Endothelial cell of umbilical vein (primary cell): ENCODE results near the gene MYO1E. TPM values are rescaled to one million over a fixed set of nuclear protein-coding genes. Genes with fewer than 3 reads are reported as not detected.
A peak's percentile ranks its signal among the peaks of the same experiment; 100 is the strongest.

Experiments used
- BruUV-seq: library from RNA; stranded (reverse); fragments of 400-500 nt; replicated peaks from 2 replicates; lab custom pipeline; 2021; lab: Mats Ljungman, UMichigan
- CTCF ChIA-PET: fragments of 300-600, 350-600 bp; sonication (Branson Sonifier 250); formaldehyde crosslinking; loops from one replicate; lab custom pipeline; 2021; ENCODE audit warnings: antibody characterized with exemption, inconsistent platforms; lab: Charles Lee
- POLR2A ChIA-PET: fragments of 300-600, 350-600 bp; sonication (Branson Sonifier 250); formaldehyde crosslinking; loops from one replicate; lab custom pipeline; 2021; ENCODE audit warnings: antibody characterized with exemption, inconsistent platforms; lab: Charles Lee
- DNase-seq: peaks from one replicate; pipeline ENCODE4 v3.0.0-alpha.2; 2011; ENCODE audit warnings: low read depth, low spot score
- FAIRE-seq: peaks from 2 replicates; lab custom pipeline; 2011; peaks lifted over from hg19 to GRCh38; lab: Jason Lieb, UNC
- H2AFZ ChIP-seq: 2 replicates; pipeline ENCODE4 v1.6.0; 2012; ENCODE audit warnings: low read depth, low read length, control low read depth, inconsistent platforms
- H3K27ac ChIP-seq: 2 replicates; pipeline ENCODE4 v1.5.1; 2011; ENCODE audit warnings: low read depth, mild to moderate bottlenecking, control low read depth, low read length, moderate library complexity; ENCODE audit not compliant: insufficient read depth
- H3K27me3 ChIP-seq, 2 experiments: 2 replicates each; pipeline versions ENCODE4 v1.6.0 to v1.6.1; 2011; ENCODE audit warnings: low read length in 2 of 2, mixed read lengths in 1 of 2; ENCODE audit not compliant: control insufficient read depth in 2 of 2, insufficient read depth in 2 of 2
- H3K36me3 ChIP-seq, 2 experiments: 2 replicates in 1 of 2; 3 replicates in 1 of 2; pipeline ENCODE4 v1.5.1; 2011; ENCODE audit warnings: low read length in 2 of 2, mild to moderate bottlenecking in 1 of 2, moderate library complexity in 1 of 2; ENCODE audit not compliant: control insufficient read depth in 2 of 2, insufficient read depth in 2 of 2; ENCODE audit errors: extremely low read depth in 1 of 2
- H3K4me1 ChIP-seq: 3 replicates; pipeline ENCODE4 v1.5.1; 2011; ENCODE audit warnings: mild to moderate bottlenecking, low read length; ENCODE audit not compliant: control insufficient read depth, insufficient read depth; ENCODE audit errors: extremely low read depth
- H3K4me2 ChIP-seq: 2 replicates; pipeline ENCODE4 v1.6.1; 2011; ENCODE audit warnings: low read length, control low read depth, mixed read lengths; ENCODE audit not compliant: insufficient read depth
- H3K4me3 ChIP-seq, 3 experiments: fragments of 200-600 bp in 1 of 3; sonication (generic), shearing (Covaris generic) in 1 of 3; replicated peaks in 1 of 3; 2 replicates each; pipeline ENCODE4 v1.5.1; 2011 to 2016; ENCODE audit warnings: control low read depth in 3 of 3, low read length in 3 of 3, mild to moderate bottlenecking in 2 of 3, inconsistent platforms in 1 of 3, low read depth in 1 of 3, moderate library complexity in 1 of 3; ENCODE audit not compliant: insufficient read depth in 1 of 3
- H3K79me2 ChIP-seq: 2 replicates; pipeline ENCODE4 v1.6.0; 2012; ENCODE audit warnings: low read length, inconsistent platforms; ENCODE audit not compliant: control insufficient read depth, insufficient read depth
- H3K9ac ChIP-seq: replicated peaks from 2 replicates; pipeline ENCODE3; 2011; ENCODE audit warnings: low read length, control low read depth; ENCODE audit not compliant: insufficient read depth; ENCODE audit errors: extremely low read depth
- H3K9me1 ChIP-seq: replicated peaks from 3 replicates; pipeline ENCODE4 v1.6.0; 2011; ENCODE audit warnings: mild to moderate bottlenecking, low read length; ENCODE audit not compliant: control insufficient read depth, insufficient read depth; ENCODE audit errors: extremely low read depth
- H3K9me3 ChIP-seq: replicated peaks from 2 replicates; pipeline ENCODE4 v1.5.1; 2012; ENCODE audit warnings: low read length, inconsistent platforms; ENCODE audit not compliant: control insufficient read depth, insufficient read depth
- H4K20me1 ChIP-seq: replicated peaks from 2 replicates; pipeline ENCODE3; 2011; ENCODE audit warnings: mild to moderate bottlenecking, low read length; ENCODE audit not compliant: control insufficient read depth, insufficient read depth; ENCODE audit errors: extremely low read depth
- EZH2 ChIP-seq: IDR thresholded peaks from 2 replicates; pipeline ENCODE4 v1.6.1; 2012; ENCODE audit warnings: borderline replicate concordance, low read depth, mild to moderate bottlenecking, moderate library complexity, low read length, inconsistent platforms; ENCODE audit not compliant: severe bottlenecking
- FOS ChIP-seq: IDR thresholded peaks from 2 replicates; pipeline ENCODE4 v1.6.1; 2011; ENCODE audit warnings: mild to moderate bottlenecking, low read length, moderate library complexity, borderline replicate concordance; ENCODE audit not compliant: insufficient read depth
- GATA2 ChIP-seq: IDR thresholded peaks from 2 replicates; pipeline ENCODE4 v1.7.0; 2011; ENCODE audit warnings: low read depth, mild to moderate bottlenecking, moderate library complexity, mixed read lengths, low read length; ENCODE audit not compliant: insufficient read length, insufficient read depth
- JUN ChIP-seq: IDR thresholded peaks from 2 replicates; pipeline ENCODE4 v1.6.1; 2011; ENCODE audit warnings: borderline replicate concordance, low read depth; ENCODE audit not compliant: insufficient read length, insufficient read depth
- MYC ChIP-seq: IDR thresholded peaks from one replicate; pipeline ENCODE4 v1.6.1; 2011; ENCODE audit warnings: mild to moderate bottlenecking, low read depth, low read length
- POLR2A ChIP-seq: IDR thresholded peaks from 2 replicates; pipeline ENCODE4 v1.6.1; 2012; ENCODE audit warnings: low read depth, mild to moderate bottlenecking, control low read depth, low read length
- POLR2AphosphoS5 ChIP-seq: IDR thresholded peaks from 2 replicates; pipeline ENCODE4 v1.6.1; 2012; ENCODE audit warnings: low read depth, mild to moderate bottlenecking, control low read depth, low read length, moderate library complexity; ENCODE audit not compliant: insufficient read depth
- dilution Hi-C: fragments of 300-500 bp; cut with MboI; formaldehyde crosslinking; loops from one replicate; pipeline ENCODE4 v1.15.0; 2019; ENCODE audit warnings: low sequenced_read_pairs; ENCODE audit not compliant: extremely low pct_ligation_motif_present
- intact Hi-C: fragments of 100-400 bp; cut with micrococcal nuclease; formaldehyde crosslinking; loops from one replicate; pipeline ENCODE4 v1.10.0; 2022
- polyA plus RNA-seq, 4 experiments: library from polyadenylated mRNA; depleted of rRNA in 3 of 4; stranded (reverse) in 3 of 4; unstranded in 1 of 4; fragments of >200 nt; gene quantifications; 2 replicates each; pipeline versions ENCODE4 v1.2.1 to v1.2.3, GENCODE V29; 2011 to 2012; ENCODE audit warnings: missing spikeins in 1 of 4
- total RNA-seq: library from RNA; stranded (reverse); gene quantifications from 2 replicates; pipeline ENCODE4 v1.2.3, GENCODE V29; 2021
- TF ChIP-seq, protein P1 (sequence below), 2 donors: IDR thresholded peaks; 1 replicate in 1 of 2; 2 replicates in 1 of 2; pipeline ENCODE4 v1.5.1; 2011; ENCODE audit warnings: low read length in 2 of 2, mild to moderate bottlenecking in 2 of 2, moderate library complexity in 2 of 2, control low read depth in 1 of 2, inconsistent platforms in 1 of 2, low read depth in 1 of 2; ENCODE audit not compliant: insufficient read depth in 1 of 2; ENCODE audit errors: extremely low read depth in 1 of 2
- TF ChIP-seq, protein P2 (sequence below): IDR thresholded peaks from 2 replicates; pipeline ENCODE4 v1.6.1; 2011; ENCODE audit not compliant: insufficient read depth, insufficient read length

MYO1E gene
- total and polyA plus RNA-seq, 2 donors (not counting 3 experiments of a cell fraction or from before 2014, with no cell fraction given): 31.6 to 218 TPM

DNA sequence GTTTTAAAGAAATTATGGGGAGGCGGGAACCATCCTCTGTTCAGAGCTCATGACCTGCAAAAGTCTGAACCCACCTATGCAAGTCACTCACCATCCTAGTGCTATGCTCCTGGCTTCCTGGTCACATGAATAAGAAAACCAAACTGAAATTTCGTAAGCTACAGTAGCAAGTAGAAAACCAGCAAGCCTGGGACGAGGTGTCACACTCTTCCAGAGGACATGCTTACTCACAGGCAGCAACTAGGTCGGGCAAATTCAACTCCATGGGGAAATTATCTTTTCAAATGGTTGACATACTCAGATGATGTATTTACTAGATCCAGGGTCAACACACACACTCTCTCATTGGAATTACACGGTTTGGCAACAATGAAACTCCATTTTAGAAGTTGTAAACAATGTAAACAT is 134.7 kb downstream of the MYO1E start:
- peaks cover 13% of the 10 kb centered on the region for H3K79me2 ChIP-seq
- H3K4me1 ChIP-seq: peaks cover 24% of the 10 kb centered on the region
- H3K9me1 ChIP-seq: no peaks in the 10 kb centered on the region
- intact Hi-C loops (loop anchor here (1.0 kb wide), 1 partner anchor 20 kb away; no protein-coding TSS in a partner anchor), dilution Hi-C loops (no loop called here)
- H2AFZ ChIP-seq: no peak overlapping the region
- CTCF ChIA-PET: interaction anchor here (1.4 kb wide), 1 partner anchor 9 kb away, joined by 4 read pairs; no protein-coding TSS in a partner anchor
- H3K9me3 ChIP-seq: no peaks in the 10 kb centered on the region
- TF ChIP-seq, protein P1, sequence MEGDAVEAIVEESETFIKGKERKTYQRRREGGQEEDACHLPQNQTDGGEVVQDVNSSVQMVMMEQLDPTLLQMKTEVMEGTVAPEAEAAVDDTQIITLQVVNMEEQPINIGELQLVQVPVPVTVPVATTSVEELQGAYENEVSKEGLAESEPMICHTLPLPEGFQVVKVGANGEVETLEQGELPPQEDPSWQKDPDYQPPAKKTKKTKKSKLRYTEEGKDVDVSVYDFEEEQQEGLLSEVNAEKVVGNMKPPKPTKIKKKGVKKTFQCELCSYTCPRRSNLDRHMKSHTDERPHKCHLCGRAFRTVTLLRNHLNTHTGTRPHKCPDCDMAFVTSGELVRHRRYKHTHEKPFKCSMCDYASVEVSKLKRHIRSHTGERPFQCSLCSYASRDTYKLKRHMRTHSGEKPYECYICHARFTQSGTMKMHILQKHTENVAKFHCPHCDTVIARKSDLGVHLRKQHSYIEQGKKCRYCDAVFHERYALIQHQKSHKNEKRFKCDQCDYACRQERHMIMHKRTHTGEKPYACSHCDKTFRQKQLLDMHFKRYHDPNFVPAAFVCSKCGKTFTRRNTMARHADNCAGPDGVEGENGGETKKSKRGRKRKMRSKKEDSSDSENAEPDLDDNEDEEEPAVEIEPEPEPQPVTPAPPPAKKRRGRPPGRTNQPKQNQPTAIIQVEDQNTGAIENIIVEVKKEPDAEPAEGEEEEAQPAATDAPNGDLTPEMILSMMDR (IDR thresholded peaks at IDR 0.05; ENCODE audit: extremely low read depth in 1 of 2, insufficient read depth in 1 of 2, low read depth in 1 of 2, low read length in 2 of 2): no peak
- TF ChIP-seq POLR2AphosphoS5: no peak
- no peak for TF ChIP-seq JUN
- no peak for TF ChIP-seq MYC
- no peak for TF ChIP-seq POLR2A
- TF ChIP-seq, protein P2, sequence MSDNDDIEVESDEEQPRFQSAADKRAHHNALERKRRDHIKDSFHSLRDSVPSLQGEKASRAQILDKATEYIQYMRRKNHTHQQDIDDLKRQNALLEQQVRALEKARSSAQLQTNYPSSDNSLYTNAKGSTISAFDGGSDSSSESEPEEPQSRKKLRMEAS: no peak
- TF ChIP-seq FOS: no peak
- no peak for TF ChIP-seq GATA2
- no peak for TF ChIP-seq EZH2
- FAIRE-seq (no peak), DNase-seq (no peak)
- no TSS peak for BruUV-seq
- POLR2A ChIA-PET: no interaction called here
- no peak overlapping the region for H3K4me3 ChIP-seq
- no peaks in the 10 kb centered on the region for H4K20me1 ChIP-seq
- peak overlapping the region; percentile 92 for H3K27ac ChIP-seq
- no peak overlapping the region for H3K4me2 ChIP-seq
- no peaks in the 10 kb centered on the region for H3K27me3 ChIP-seq
- no peak overlapping the region for H3K9ac ChIP-seq
- H3K36me3 ChIP-seq: no peaks in the 10 kb centered on the region
